ENCODE results near the gene FGF21. TPM values are rescaled to one million over a fixed set of nuclear protein-coding genes. Genes with fewer than 3 reads are reported as not detected.

Gene FGF21
- total and polyA plus RNA-seq, 10 of the 15 experiments (the other 5 are each of a cell fraction or from before 2014, with no cell fraction given), result not detected

DNA sequence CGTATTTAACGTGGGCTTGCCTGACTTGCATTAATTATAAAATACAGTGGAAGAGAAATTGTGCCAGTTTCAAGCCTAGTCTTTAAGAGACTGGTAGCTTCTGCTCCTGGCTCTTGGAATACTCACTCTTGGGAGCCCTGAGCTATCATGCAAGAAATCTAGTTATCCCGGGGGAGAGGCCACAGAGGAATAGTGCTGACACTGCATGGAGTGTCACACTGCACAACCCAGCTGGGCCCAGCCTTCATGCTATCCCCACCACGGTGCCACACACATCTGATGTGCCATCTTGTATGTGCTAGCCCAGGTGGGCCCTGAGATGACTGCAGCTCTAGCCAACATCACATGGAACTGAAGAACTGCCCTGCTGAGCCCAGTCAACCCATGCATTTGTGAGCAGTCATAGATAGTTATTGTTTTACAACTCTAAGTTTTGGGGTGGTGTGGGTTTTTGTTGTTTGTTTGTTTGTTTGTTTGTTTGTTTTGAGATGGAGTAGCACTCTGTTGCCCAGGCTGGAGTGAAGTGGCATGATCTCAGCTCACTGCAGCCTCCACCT lies 44.1 kb upstream of the FGF21 start (continued):
- TF ChIP-seq E2F8 (IDR thresholded peaks at IDR 0.05; ENCODE audit: low read depth, partially characterized antibody) (no peak), SPI1 (IDR thresholded peaks at IDR 0.05; ENCODE audit: borderline replicate concordance, insufficient read depth, low read depth, low read length) (no peak)
- TF ChIP-seq, protein P1, sequence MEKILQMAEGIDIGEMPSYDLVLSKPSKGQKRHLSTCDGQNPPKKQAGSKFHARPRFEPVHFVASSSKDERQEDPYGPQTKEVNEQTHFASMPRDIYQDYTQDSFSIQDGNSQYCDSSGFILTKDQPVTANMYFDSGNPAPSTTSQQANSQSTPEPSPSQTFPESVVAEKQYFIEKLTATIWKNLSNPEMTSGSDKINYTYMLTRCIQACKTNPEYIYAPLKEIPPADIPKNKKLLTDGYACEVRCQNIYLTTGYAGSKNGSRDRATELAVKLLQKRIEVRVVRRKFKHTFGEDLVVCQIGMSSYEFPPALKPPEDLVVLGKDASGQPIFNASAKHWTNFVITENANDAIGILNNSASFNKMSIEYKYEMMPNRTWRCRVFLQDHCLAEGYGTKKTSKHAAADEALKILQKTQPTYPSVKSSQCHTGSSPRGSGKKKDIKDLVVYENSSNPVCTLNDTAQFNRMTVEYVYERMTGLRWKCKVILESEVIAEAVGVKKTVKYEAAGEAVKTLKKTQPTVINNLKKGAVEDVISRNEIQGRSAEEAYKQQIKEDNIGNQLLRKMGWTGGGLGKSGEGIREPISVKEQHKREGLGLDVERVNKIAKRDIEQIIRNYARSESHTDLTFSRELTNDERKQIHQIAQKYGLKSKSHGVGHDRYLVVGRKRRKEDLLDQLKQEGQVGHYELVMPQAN (conservative IDR thresholded peaks at IDR 0.05), result no peak
- TF ChIP-seq, protein P2, sequence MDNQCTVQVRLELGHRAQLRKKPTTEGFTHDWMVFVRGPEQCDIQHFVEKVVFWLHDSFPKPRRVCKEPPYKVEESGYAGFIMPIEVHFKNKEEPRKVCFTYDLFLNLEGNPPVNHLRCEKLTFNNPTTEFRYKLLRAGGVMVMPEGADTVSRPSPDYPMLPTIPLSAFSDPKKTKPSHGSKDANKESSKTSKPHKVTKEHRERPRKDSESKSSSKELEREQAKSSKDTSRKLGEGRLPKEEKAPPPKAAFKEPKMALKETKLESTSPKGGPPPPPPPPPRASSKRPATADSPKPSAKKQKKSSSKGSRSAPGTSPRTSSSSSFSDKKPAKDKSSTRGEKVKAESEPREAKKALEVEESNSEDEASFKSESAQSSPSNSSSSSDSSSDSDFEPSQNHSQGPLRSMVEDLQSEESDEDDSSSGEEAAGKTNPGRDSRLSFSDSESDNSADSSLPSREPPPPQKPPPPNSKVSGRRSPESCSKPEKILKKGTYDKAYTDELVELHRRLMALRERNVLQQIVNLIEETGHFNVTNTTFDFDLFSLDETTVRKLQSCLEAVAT (IDR thresholded peaks at IDR 0.05), result no peak

Data from GM12878 (cell line).